Pericardium fibroblast (primary cell): ENCODE results near the gene TSPAN9. TPM values are rescaled to one million over a fixed set of nuclear protein-coding genes. Genes with fewer than 3 reads are reported as not detected.

Experiments used
- total RNA-seq: library from RNA; depleted of rRNA; stranded (reverse); fragments of >200 nt; gene quantifications from 2 replicates; pipeline ENCODE4 v1.2.3, GENCODE V29; 2015

TSPAN9 gene, protein sequence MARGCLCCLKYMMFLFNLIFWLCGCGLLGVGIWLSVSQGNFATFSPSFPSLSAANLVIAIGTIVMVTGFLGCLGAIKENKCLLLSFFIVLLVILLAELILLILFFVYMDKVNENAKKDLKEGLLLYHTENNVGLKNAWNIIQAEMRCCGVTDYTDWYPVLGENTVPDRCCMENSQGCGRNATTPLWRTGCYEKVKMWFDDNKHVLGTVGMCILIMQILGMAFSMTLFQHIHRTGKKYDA
- 31.9 and 41.4 TPM in 2 replicates for total RNA-seq

DNA sequence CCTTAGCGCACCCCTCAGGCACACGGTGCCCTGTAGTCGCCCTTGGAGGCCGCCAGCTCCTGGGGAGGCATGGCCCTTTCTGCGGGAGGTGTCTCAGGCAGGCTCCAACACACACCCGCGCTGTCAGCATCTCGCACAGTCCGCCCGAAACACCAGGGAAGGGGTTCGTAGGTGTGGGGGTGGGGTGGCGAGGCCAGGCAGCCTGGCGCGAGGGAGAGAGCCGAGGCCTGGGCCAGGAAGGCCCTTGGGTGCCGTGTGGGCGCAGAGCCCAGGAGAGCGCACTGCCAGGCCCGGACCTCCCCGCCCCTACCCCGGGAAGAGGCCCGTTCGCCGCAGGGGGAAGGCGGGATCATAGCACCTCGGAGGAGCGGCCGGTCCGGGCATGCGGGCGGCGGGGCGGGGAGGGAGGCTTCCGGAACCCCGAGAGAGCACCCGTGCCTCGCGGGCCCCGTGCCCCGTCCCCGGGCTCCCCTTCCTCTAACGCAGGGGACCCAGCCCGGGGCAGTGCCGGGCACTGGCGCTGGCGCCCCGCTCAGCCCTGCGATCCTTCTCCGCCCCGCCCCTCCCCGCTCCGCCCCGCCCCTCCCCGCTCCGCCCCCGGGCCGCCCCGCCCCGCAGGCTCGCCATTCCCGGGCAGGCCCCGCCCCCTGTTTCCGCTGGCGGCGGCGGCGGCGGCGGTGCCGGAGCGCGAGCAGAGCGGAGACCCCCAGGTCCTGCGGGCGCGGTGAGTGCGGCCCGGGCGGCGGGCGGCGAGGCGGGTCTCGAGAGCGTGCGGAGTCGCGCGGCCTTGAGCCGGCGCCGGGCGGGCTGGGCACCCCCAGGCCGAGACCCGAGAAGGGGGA lies at the start of gene TSPAN9:
TSPAN9 (plus strand) TSS at position 650 of the 842 bp plus-strand sequence. CDS start 123,815 bp downstream, outside the sequence.

Other genes with a start within 250 kb of the TSPAN9 start
- gene NRIP2, start 242.3 kb upstream of the TSPAN9 start, total RNA-seq, result under 0.01 TPM in 1 of 2 replicates, not detected in the other
- not detected in 2 replicates for gene TEX52, start 220.3 kb upstream of the TSPAN9 start, total RNA-seq
- gene FOXM1, start 200.2 kb upstream of the TSPAN9 start, total RNA-seq, result 1.8 and 3.3 TPM in 2 replicates
- 9.2 and 13.2 TPM in 2 replicates for gene RHNO1, start 200.2 kb upstream of the TSPAN9 start, total RNA-seq
- gene TULP3, start 186.5 kb upstream of the TSPAN9 start, total RNA-seq, result 18.6 and 27.2 TPM in 2 replicates
- gene TEAD4, start 118.0 kb upstream of the TSPAN9 start, total RNA-seq, result 23.9 and 24.0 TPM in 2 replicates